Left colon (tissue), 2 donors: Measurements from ENCODE around the gene PREPL. TPM values are rescaled to one million over a fixed set of nuclear protein-coding genes. Genes with fewer than 3 reads are reported as not detected.

ENCODE experiments used
- ATAC-seq: fragments of 200-7000 bp; cut with Tn5 transposase; one replicate; pipeline ENCODE4 v1.9.1; 2020; ENCODE audit warnings: mild to moderate bottlenecking, moderate library complexity
- DNase-seq, 2 donors: peaks; one replicate each; pipeline ENCODE4 v3.0.0-alpha.2; 2020
- intact Hi-C, 2 donors: fragments of 100-400 bp; cut with DNase I in 1 of 2; cut with micrococcal nuclease in 1 of 2; formaldehyde crosslinking; loops; one replicate each; pipeline versions ENCODE4 v1.11.2 to v1.14.0; 2022; cut with DNase I, micrococcal nuclease
- total RNA-seq, 2 donors: library from RNA; stranded (reverse); fragmentation: NEBNext Ultra II Directional; extraction: Animal tissue kit (Norgen Biotek cat#: 25700); gene quantifications; one replicate each; pipeline ENCODE4 v1.2.1, GENCODE V29; 2021
- donor health status: DM: no; HTN: no; CAD: no.
- donor health status: DM: yes; HTN: yes; CAD: no.

Gene PREPL
- total RNA-seq, 2 donors from 2014 or later: 28.4 to 32.4 TPM

DNA sequence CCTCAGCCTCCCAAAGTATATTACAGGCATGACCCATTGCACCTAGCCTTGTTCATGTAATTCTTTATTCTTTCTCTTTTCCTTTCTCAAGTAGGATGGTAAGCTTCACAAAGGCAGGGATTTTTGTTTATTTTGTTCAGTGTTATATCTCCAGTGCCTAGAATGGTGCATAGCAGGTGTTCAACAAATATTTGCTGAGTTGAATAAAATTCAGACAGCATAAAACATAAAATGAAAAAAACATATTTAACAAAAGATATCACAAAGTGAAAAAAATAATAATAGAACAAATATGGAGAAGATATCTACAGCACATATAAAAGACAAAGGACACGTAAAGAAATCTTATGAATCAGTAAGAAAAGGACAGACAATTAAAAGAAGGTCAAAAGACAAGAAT lies 8.8 kb downstream of the PREPL start:
- DNase-seq (no peak), ATAC-seq (no peak)
- intact Hi-C loops: no loop called here

DNA sequence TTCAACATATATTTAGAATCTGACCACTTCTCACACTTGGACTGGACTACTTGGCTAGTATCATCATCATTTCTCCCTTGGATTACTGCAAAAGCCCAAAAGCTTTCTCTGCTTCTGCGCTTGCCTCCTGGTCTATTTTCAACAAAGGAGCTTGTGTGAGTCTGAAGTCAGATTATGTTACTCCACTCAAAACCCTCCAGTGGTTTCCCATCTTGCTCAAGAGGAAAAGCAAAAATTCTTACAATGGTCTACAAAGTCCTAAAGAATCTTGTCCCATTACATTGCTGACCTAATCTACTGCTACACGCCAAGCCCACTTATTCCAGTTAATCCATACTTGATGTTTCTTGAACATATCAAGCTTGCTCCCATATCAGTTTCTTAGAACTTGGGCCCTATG lies 9.6 kb downstream of the PREPL start:
- no peak for ATAC-seq
- intact Hi-C loops: no loop called here
- DNase-seq: no peak

DNA sequence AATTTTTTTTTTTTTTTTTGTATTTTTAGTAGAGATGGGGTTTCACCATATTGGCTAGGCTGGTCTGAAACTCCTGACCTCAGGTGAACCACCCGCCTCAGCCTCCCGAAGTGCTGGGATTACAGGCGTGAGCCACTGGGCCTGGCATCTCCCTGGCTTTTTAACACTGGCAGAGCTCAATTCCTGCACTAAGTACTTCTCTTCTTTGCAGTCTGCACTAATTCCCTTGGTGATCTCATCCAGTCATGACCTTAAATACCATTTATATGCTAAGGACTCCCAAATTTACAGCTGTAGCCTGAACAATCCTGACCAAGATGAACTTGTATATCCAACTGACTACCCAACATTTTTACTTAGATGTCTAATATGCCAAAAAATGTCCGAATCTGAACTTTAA lies 10.2 kb downstream of the PREPL start:
- DNase-seq (no peak), ATAC-seq (no peak)
- intact Hi-C loops: no loop called here

DNA sequence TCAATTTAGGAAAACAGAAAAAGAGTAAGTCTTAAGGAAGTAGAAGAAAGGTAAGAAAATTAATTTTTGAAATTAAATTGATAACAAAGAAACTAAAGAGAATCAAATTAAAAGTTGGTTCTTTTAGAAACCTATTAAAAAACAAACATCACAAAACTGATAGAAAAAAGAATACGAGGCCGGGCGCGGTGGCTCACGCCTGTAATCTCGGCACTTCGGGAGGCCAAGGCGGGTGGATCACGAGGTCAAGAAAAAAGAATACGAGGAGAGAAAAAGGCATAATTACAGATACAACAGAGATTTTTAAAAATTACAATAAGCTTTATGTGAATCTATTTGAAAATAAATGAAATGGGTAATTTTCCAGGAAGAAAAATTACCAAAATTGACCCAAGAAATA lies 11.8 kb downstream of the PREPL start:
- no peak for DNase-seq
- intact Hi-C loops: no loop called here
- no peak for ATAC-seq

DNA sequence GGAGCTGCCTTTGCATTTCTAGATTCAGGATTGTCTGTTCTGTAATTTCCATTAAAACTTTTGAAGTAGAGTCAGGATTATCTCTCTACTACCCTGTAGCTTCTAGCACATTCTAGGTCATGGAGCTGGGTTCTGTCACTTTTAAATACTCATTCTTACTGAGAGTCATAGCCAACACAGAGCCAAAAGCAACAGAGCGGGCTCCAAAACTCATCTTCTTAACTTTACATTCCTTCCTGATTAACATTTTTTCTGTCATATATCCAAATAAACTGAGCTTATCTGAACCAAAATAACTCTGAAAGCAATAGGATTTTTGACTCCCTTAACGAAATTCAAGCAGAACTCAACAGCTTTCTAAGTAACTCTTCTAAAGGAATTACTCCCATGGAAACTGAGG lies 12.9 kb downstream of the PREPL start:
- intact Hi-C loops: no loop called here
- no peak for DNase-seq
- ATAC-seq: no peak

DNA sequence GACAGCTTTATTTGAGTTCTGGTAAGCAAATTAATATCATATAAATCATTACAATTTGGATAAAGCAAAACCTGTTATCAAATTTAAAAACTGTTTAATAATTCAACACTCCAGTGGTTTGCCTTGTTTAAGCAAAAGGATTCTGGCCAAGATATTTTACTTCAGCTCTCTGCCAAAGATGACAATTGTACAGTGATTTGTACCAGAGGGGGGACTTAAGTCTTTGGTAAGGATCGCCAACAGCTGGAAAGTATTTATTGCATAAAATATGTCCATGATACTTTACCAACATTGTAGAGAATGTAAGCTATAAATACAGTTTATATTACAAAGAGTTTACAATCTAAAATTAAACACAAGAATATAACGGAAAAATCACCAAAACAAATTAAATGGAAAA lies 13.8 kb downstream of the PREPL start:
- DNase-seq: no peak
- intact Hi-C loops: no loop called here
- no peak for ATAC-seq

DNA sequence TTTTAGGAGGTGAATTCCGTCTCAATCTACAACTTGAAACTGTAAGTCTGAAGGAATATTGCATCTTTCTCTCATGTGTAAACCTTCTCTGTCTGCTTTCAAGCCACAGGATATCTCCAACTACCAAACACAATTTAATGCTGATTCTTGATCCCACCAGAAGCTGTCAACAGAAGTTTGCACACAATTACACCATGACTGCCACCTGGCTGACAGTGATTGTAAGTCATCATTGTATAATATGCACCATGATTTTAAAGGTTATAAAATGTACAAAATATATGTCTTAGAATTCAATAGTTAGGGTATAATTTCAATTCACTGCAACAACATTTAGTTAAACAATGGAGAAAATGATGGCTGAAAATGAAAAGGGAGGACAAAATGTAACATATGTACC lies 18.4 kb downstream of the PREPL start:
- peak in 1 of 2 donors; percentile 17 for DNase-seq
- intact Hi-C loops: no loop called here
- ATAC-seq: peak; percentile 59

DNA sequence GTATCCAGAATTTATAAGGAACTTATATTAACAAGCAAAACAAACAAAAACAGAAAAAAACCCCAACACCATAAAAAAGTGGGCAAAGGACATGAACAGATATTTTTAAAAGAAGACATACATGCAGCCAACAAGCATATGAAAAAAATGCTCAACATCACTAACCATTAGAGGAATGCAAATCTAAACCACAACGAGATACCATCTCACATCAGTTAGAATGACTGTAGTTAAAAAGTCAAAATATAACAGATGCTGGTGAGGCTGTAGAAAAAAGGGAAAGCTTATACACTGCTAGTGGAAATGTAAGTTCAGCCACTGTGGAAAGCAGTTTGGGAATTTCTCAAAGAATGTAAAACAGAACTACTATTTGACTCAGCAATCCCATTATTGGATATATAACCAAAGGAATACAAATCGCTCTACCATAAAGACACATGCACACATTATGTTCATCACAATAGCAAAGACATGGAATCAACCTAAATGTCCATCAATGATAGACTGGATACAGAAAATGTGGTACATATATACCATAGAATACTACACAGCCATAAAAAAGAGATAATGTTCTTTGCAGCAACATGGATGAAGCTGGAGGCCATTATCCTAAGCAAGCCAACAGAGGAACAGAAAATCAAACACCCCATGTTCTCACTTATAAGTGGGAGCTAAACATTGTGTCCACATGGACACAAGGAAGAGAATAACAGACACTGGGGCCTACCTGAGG lies 25.3 kb downstream of the PREPL start:
- ATAC-seq: no peak
- intact Hi-C loops: no loop called here
- DNase-seq: no peak

DNA sequence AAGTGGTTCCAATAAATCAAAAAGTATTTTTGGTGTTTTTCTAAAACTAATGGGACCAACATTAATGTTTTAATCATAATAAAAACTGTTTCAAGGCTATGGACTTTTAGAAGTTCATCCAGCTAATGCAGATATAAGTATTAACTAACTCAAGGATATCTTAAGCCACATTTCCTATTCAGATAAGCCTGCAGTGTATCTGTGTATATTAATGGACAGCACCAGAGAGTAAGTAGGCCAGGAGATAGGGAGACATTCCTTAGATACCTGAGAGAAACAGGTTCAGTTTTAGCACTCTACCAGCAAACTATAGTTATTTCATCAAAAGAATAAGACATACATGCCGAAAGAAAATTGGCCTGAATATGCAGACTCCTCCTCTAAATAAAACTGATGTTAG lies 27.3 kb downstream of the PREPL start:
- ATAC-seq (no peak), DNase-seq (no peak)
- intact Hi-C loops: no loop called here

DNA sequence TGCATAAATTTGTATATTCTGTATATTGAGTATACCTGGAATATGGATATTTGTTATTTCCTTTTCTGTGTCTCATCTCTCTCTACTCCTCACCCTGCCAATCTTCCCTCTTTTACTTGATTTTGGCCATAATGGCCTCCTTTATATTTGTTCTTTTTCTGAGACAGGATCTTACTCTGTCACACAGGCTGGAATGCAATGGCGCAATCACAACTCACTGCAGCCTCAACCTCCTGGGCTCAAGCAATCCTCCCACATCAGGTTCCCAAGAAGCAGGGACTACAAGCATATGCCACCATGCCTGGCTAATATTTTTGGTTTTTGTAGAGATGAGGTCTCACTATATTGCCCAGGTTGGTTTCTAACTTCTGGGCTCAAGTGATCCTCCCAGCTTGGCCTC lies 30.5 kb downstream of the PREPL start:
- intact Hi-C loops: no loop called here
- no peak for ATAC-seq
- DNase-seq: no peak

DNA sequence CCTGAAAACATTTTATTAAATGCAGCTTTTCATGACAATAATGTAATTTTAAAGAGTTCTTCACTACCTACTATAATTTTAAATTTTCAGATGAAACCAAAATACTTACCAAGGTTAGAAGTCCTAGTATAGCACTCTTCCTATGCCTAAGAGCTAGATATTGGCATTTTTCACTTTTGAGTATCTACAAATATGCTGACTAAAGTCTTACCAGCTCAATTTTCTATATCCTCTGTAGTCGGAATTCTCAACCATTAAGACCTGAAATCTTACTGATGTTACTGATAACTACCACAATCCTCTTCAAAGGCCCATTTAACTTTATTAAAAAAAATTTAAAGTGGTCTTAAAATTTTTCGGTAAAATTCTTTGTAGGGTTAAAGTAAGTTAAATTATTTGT lies 32.0 kb downstream of the PREPL start:
- no peak for DNase-seq
- intact Hi-C loops: no loop called here
- ATAC-seq: no peak

DNA sequence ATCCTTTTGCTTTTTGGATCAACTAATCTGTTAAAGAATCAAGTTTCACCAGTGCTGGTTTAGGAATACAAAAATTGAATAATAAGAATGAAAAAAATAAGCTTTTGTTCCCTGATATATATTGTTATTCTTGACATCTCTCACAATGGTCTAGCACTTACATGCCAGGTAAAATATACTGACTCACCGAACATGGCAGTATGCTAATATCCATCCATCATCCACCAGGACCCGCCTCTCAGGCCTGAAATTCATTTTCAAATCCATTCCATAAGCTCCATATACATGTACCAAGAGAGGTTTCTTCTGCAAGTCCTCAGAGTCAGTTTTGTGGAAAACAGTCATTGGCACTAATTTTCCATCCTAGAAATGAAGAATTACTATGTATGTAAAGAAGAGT lies 32.5 kb downstream of the PREPL start:
- intact Hi-C loops: no loop called here
- no peak for DNase-seq
- no peak for ATAC-seq

DNA sequence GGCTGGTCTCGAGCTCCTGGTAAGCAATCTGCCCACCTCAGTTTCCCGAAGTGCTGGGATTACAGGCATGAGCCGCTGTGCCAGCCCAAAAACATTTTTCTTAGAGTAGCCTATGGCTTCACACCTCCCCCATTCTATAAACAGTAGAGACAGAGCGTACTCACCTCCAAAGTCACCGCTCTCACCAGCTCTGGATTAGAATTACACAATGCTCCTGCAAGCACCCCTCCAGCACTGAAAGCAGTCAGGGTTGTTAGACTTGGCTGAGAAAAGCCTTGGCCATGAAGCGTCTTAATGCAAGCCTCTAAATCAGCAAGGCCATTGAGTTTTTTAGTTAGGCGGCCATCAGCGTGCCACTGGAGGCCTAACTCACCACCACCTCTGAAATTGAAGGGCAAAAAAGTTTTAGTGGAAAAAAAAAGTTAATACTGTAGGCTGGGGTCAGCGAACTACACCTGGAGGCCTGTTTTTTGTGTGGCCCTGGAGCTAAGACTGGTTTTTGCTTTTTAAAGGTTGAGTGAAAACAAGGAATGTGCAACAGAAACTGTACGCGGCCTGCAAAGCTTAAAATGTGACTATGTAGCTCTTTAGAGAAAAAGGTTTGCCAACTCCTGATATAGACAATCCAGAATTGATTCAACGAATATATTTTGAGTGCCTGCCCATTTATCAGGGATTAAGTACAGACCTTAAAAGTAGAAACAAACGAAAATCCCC lies 34.6 kb downstream of the PREPL start:
- ATAC-seq (no peak), DNase-seq (no peak)
- intact Hi-C loops: no loop called here

DNA sequence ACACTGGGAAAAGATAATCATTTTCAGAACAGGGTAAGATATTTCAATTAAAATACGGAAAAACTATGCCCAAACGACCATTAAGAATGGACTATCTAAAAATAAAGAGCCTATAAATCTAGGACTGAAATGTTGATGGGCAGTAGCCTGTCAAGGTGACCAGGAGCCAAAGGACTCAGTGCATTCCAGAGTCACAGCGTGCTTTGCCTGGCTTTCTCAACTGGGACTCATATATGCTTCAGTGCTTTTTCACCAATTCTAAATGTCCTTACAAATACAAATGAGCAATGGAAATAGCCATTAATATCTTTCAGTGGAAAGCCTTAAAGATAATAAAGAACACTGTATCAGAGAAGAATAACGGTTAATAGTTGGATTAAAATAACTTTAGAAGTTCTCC lies 35.4 kb downstream of the PREPL start:
- DNase-seq: no peak
- intact Hi-C loops: no loop called here
- ATAC-seq: no peak

DNA sequence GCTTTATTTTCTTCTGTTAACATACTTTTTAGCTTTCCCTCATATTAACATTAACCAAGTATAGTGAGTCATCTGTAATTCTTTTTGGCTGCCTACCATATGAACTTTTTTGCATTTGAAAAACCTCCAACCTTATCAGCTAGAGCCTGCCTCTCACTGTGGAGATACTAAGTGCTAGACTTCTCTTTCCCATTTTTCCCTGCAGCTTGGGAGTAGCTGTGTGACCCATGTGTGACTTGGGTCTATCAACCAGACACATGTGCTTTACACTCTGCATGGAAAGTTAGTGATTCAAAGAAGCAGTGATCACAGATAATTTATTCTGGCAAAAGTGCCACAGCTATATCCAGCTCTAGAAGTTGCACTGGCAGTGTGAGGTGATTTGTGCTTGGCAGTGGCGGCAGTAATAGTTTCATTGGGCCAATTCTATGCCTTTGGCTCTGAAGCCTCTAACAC lies 36.3 kb downstream of the PREPL start:
- intact Hi-C loops: no loop called here
- DNase-seq (no peak), ATAC-seq (no peak)

DNA sequence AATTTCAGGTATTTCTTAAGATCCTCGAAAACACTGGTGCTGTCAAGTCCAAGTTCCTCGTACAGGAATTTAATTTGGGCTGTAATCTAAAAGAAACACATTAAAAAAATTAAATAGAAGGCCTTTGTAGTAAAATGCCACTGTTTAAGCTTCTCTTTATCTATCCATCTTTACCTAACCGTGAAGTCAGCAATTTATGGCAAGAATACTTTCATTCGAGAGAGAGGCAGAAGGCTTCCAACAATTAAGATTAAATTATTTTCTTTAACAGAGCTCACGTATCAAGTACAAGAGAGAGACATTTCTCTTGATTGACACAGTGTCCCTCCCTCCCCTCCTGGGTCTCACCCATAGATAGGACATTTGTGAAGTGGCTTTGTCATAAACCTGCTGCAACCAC lies 39.9 kb downstream of the PREPL start:
- no peak for ATAC-seq
- intact Hi-C loops: no loop called here
- DNase-seq: no peak

DNA sequence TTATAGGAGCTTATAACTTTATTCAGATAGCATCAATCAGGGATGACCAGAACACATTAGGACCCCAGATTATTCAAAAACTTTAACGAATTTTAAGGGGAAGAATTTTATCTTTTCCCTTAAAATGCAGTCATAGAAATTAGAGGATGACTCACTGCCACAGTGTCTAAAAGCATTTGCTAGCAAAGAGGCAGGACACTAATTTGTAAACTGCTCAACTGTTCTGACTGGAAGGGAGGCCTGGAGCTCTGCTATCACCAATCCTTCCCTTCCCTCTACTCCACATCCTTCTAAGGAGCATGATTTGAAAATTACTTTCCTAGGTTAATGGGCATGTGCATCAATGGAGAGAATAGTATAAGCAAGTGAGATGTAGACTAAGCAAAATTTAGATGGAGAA lies 40.5 kb downstream of the PREPL start:
- no peak for DNase-seq
- ATAC-seq: no peak
- intact Hi-C loops: no loop called here

DNA sequence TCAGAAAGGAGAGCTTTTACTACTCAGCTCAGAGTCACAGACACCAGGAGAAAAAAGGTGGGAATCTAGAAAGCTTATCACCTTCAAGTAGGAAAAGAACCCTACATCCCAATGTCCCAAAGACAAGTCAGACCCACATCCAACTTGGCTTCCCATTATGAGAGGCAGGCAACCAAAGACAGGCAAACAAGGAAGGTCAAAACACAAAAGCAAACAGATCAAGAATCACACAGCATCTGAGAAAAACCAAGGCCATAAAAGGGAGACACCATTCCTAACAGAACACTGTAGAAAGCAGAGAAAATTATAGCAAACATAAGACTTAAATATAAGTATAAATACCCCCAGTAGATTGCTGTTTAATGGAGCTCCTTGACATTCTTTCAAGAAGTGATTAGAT lies 45.3 kb downstream of the PREPL start:
- intact Hi-C loops: no loop called here
- DNase-seq (no peak), ATAC-seq (no peak)

DNA sequence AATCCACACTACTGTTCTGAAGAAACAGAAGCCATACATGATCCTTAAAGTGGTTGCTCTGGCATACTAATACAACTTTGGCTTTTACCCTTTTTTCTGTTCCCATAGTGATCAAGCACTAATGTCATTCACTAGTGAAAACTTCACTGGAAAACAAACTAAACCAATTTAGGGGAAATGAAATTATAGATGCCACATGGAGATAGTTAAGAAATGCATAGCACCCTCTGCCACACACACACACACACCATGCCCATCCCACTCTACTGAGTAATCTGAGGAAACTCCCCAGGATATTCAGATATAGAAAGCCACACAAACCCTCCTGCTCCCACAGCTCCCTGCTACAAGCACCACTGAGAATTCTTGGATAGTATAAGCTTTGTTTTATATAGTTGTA lies 46.9 kb downstream of the PREPL start:
- DNase-seq (no peak), ATAC-seq (no peak)
- intact Hi-C loops: no loop called here

DNA sequence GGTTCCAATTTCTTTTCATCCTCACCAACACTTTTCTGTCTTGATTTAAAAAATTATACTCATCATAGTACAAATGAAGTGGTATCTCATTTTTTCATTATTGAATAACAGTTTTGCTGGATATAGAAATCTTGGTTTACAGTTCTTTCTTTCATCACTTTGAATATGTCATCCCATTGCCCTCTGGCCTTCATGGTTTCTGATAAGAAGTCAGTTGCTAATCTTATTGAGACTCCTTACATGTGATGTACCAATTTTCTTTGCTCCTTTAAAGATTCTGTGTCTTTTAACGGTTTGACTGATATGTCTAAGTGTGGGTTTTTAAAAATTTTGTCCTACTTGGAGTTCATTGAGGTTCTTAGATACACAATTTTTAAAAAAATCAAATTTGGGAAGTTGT lies 51.0 kb downstream of the PREPL start:
- intact Hi-C loops: no loop called here
- DNase-seq (no peak), ATAC-seq (no peak)

DNA sequence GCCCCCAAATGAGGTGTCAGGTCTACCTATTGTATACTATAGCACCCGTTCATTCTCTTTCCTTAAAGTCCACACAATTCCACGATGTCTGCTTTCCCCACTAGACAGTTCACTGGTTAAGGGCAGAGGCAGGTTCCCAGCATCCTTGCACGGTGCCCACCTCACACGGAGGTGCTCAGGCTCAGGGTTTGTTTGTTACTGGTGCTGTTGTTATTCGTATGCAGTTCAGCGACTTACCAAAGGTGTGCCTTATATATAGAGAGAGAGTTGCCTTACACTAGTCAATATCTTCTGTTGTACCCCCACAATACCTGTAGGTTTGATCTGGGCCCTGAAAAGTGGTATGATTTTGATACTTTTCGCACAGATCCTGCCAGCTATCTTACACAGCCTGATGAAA lies 55.4 kb downstream of the PREPL start:
- intact Hi-C loops: no loop called here
- DNase-seq (no peak), ATAC-seq (no peak)
